HUES6 (cell line): ENCODE results near the gene DNAJC25.
"Not testable (repeated sequence)": the region's sequence is repeated elsewhere in the genome, so short reads cannot be mapped to it uniquely, and the experiment has no call there.

Source experiments
- H3K27ac ChIP-seq: 2 replicates; pipeline ENCODE4 v1.7.0; 2013; ENCODE audit warnings: low read depth, mild to moderate bottlenecking, low read length, inconsistent platforms
- H3K27me3 ChIP-seq: 2 replicates; pipeline ENCODE4 v1.6.1; 2013; ENCODE audit warnings: low read length; ENCODE audit not compliant: control insufficient read depth, insufficient read depth
- H3K36me3 ChIP-seq: 2 replicates; pipeline ENCODE4 v1.6.1; 2013; ENCODE audit warnings: low read length; ENCODE audit not compliant: control insufficient read depth, insufficient read depth
- H3K4me1 ChIP-seq: 2 replicates; pipeline ENCODE4 v1.6.1; 2013; ENCODE audit warnings: low read length; ENCODE audit not compliant: control insufficient read depth, insufficient read depth
- H3K4me3 ChIP-seq: 2 replicates; pipeline ENCODE4 v1.5.1; 2013; ENCODE audit warnings: low read depth, low read length
- H3K9ac ChIP-seq: one replicate; pipeline ENCODE4 v1.6.1; 2013; ENCODE audit warnings: mild to moderate bottlenecking, low read length
- H3K9me3 ChIP-seq: 2 replicates; pipeline ENCODE4 v1.6.1; 2013; ENCODE audit warnings: low read depth, low read length; ENCODE audit not compliant: control insufficient read depth, insufficient read depth

DNAJC25 gene

DNA sequence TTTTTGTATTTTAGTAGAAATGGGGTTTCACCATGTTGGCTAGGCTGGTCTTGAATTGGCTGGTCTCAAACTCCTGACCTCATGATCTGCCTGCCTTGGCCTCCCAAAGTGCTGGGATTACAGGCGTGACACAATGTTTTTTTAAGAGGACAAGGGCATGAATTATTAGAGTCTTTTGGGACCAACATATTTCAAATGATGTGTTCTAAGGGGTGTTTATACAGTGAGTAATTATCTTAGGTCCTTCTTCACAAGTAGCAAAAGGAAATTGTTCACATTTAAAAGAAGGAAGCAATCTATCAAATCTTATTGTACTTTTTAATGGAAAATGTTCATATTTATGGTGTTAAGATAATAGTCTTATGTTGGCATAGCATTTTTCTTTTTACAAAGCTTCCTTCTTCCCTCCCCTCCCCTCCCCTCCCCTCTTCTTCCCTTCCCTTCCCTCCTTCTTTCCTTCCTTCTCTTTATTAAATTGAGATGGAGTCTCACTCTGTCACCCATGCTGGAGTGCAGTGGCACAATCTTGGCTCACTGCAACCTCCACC lies 37.0 kb downstream of the DNAJC25 start:
- Histone ChIP-seq H3K4me1 (peaks cover 5% of the 10 kb centered on the region), H3K9ac (no peak overlapping the region), H3K27me3 (no peaks in the 10 kb centered on the region), H3K9me3 (no peaks in the 10 kb centered on the region), H3K36me3 (peaks cover 11% of the 10 kb centered on the region), H3K4me3 (no peak overlapping the region), H3K27ac (no peak overlapping the region)

DNA sequence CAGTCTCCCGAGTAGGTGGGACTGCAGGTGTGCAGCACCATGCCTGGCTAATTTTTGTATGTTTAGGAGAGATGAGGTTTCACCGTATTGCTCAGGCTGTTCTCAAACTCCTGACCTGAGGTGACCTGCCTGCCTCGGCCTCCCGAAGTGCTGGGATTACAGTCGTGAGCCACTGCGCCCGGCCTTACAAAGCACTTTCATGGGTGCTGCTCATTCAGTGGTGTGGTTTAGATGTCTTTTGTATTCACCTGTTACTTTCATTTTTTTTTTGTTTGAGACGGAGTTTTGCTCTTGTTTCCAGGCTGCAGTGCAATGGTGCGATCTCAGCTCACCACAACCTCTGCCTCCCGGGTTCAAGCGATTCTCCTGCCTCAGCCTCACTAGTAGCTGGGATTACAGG lies 37.5 kb downstream of the DNAJC25 start:
- not testable (repeated sequence) for H3K9ac ChIP-seq, H3K4me3 ChIP-seq
- H3K36me3 ChIP-seq = peaks cover 11% of the 10 kb centered on the region

DNA sequence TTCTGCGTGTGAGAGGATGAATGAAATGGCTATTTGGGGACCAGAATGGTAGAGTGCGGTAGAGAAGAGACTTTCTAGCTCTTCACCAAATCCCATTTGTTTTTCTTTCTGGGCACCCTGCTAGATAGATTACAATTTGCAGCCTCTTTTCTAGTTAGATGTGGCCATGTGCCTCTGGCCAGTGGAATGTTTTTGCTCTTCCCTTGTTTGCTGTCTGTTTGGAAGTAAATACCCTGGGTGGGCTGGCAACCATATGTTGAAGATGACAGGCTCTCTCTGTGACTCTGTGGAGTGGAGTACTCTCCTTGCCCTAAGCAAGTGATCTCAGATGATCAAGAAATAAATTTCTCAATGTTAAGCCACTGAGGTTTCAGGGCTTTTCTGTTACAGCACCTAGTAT lies 43.2 kb downstream of the DNAJC25 start:
- no peak overlapping the region for H3K27ac ChIP-seq
- no peaks in the 10 kb centered on the region for H3K36me3 ChIP-seq
- no peak overlapping the region for H3K9ac ChIP-seq
- H3K4me1 ChIP-seq = no peaks in the 10 kb centered on the region
- no peaks in the 10 kb centered on the region for H3K27me3 ChIP-seq
- no peak overlapping the region for H3K4me3 ChIP-seq
- no peaks in the 10 kb centered on the region for H3K9me3 ChIP-seq

More for the DNA sequence above, 37.5 kb downstream of the DNAJC25 start:
- H3K9me3 ChIP-seq, H3K4me1 ChIP-seq, H3K27ac ChIP-seq, H3K27me3 ChIP-seq: not testable (repeated sequence)

DNA sequence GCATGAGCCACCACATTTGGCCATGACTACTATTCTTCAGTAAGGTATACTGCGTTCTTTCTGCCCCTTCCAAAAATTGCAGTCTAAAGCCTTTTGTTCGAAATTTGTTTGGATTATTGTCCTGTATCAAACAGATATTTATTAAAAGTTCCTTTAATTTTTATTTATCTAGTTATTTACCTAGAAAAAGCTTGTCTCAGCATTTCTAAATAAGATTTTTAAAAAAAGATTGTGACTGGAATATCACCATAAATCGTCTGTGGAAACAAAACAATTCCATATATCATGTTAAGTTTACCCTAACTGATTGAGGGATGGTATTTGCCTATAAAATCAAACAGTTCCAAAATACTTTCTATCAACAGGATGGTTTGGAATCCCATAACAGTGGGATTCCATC lies 45.0 kb downstream of the DNAJC25 start:
- no peaks in the 10 kb centered on the region for H3K4me1 ChIP-seq
- no peak overlapping the region for H3K4me3 ChIP-seq
- no peak overlapping the region for H3K27ac ChIP-seq
- no peak overlapping the region for H3K9ac ChIP-seq
- no peaks in the 10 kb centered on the region for H3K36me3 ChIP-seq
- no peaks in the 10 kb centered on the region for H3K27me3 ChIP-seq
- H3K9me3 ChIP-seq = no peaks in the 10 kb centered on the region; the same call in 1 of the 2 replicates

DNA sequence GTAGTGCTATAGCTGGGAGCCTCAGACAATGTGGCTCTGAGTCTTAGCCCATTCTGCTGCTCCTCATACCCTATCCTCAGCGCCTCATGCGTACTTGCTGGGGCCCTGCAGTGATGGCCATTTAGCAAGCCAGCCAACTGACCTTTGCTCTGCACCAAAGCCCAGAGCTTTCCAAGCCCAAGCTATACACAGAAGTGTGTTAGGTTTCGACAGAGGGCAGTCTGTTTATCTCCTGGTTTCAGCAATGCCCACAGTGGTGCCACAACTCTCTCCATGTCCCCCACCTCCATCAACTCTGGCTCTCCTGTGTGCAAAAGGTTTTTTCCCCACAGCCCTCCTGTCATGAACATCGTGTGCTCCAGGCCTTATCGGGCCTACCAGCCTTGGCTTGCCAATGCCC lies 47.2 kb downstream of the DNAJC25 start:
- no peaks in the 10 kb centered on the region for H3K27me3 ChIP-seq
- no peak overlapping the region for H3K9ac ChIP-seq
- no peaks in the 10 kb centered on the region for H3K36me3 ChIP-seq
- no peak overlapping the region for H3K4me3 ChIP-seq
- no peak overlapping the region for H3K27ac ChIP-seq
- no peaks in the 10 kb centered on the region; the same call in 1 of the 2 replicates for H3K9me3 ChIP-seq
- H3K4me1 ChIP-seq = no peaks in the 10 kb centered on the region

DNA sequence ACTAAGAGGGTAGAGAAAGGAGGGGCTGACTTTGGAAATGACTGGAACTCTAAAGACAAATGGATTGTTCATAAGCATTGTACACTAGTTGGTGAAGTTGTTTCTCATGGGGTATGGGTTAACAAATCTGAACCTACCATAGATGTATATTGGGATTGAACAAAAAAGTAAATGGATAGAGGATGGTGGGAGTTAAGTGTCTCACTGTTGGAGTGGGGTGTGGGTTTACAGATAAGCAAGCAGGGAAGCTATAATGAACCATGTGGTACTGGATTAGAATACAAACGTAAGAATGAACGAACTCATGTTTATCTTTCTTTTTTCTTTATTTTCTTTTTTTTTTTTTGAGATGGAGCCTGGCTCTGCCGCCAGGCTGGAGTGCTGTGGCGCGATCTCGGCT lies 48.1 kb downstream of the DNAJC25 start:
- no peaks in the 10 kb centered on the region; the same call in 1 of the 2 replicates for H3K9me3 ChIP-seq
- no peak overlapping the region for H3K4me3 ChIP-seq
- H3K4me1 ChIP-seq = no peaks in the 10 kb centered on the region
- H3K27ac ChIP-seq = no peak overlapping the region
- H3K27me3 ChIP-seq = no peaks in the 10 kb centered on the region
- no peaks in the 10 kb centered on the region for H3K36me3 ChIP-seq
- no peak overlapping the region for H3K9ac ChIP-seq

DNA sequence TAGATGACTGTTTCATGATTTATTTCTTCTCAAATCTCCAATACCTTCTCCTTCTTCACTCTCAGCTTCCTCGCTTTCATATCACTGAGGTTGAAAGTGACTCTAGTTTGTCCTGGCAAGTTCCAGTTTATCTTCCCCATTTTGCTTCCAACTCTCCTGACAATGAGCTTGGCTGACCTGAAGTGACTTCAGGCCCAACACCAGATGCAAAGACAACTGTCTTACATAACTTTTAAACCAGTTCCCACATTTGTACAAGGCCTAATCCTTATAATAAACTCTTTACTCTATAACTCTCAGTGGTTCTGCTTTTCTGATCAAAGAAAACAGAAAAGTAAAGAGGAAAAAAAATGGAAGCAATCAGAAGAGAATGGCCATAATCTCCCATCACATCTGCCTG lies 52.3 kb downstream of the DNAJC25 start:
- H3K27ac ChIP-seq = no peak overlapping the region
- no peak overlapping the region for H3K4me3 ChIP-seq
- no peaks in the 10 kb centered on the region; the same call in 1 of the 2 replicates for H3K9me3 ChIP-seq
- no peak overlapping the region for H3K9ac ChIP-seq
- H3K36me3 ChIP-seq = no peaks in the 10 kb centered on the region
- no peaks in the 10 kb centered on the region for H3K27me3 ChIP-seq
- H3K4me1 ChIP-seq = no peaks in the 10 kb centered on the region

DNA sequence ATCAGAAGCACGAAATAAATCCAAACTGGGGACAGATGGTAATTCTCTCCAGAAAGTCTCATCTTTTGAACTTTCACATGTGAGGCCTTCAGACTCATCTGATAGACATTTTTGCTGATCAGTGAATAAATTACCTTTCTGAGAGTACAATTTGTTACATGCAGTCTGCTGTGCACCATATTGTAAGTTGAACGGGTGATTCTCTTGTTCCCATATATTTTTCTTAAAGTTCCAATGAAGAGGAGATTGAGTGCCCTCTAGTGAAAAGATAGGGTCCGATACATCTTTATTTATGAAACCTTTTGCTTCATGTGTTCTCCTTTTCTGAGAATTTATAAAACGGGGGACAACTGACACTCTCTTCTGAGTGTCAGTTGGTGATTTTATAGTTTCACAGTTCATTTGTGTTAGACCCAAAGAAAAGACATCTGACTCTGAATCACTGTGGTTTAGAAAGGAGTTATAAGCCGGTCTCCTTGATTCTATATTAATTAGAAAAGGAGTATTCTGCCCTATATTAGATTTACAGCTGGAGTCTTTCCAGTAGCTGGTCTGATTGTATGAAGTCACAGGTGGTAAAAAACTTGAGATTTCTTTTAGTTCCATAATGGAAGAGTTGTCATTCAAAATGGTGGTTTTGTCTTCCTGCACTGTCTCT lies 60.7 kb downstream of the DNAJC25 start:
- Histone ChIP-seq H3K9ac (no peak overlapping the region), H3K4me1 (no peaks in the 10 kb centered on the region), H3K9me3 (no peaks in the 10 kb centered on the region)

DNA sequence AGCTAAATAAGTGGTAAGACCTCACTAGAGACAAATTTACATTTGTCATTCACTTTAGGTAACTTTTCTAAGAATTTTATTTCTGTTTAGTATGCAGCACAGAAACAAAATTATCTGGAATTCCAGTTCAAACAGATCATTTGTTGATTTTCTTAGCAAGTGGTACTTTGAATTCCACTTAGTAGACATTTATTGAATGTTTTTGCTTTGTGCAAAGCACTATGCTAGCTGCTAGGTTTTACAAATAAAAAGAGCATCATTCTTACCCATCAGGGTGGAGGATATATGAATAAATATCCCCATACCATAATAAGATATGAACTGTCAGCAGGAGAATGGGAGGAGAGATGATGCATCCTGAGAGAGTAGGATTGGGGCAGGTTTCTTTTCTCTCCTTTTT lies 65.7 kb downstream of the DNAJC25 start:
- no peak overlapping the region for H3K27ac ChIP-seq
- 0 out of 2 replicates have a peak, but pooled peaks cover 3% of the 10 kb centered on the region for H3K9me3 ChIP-seq
- no peaks in the 10 kb centered on the region for H3K27me3 ChIP-seq
- H3K9ac ChIP-seq = no peak overlapping the region
- H3K4me1 ChIP-seq = no peaks in the 10 kb centered on the region
- no peaks in the 10 kb centered on the region for H3K36me3 ChIP-seq
- H3K4me3 ChIP-seq = no peak overlapping the region

More for the DNA sequence above, 60.7 kb downstream of the DNAJC25 start:
- H3K27me3 ChIP-seq = no peaks in the 10 kb centered on the region
- no peak overlapping the region for H3K27ac ChIP-seq
- H3K4me3 ChIP-seq = no peak overlapping the region
- H3K36me3 ChIP-seq = no peaks in the 10 kb centered on the region

DNA sequence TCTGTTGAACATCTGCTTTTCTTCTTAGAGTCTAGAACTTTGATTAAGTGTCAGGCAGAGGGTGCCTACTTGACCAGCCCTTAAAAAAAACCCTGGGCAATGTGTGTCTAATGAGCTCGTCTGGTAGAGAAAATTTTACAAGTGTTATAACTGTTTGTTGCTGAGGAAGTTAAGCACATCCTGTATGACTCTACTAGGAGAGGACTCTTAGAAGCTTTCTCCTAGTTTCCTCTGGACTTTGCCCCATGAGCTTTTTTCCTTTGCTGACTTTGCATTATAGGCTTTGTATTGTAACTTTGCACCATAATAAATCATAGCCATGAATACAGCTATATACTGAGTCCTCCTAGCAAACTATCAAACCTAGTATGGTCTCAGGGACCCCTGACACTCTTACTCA lies 69.6 kb downstream of the DNAJC25 start:
- H3K9ac ChIP-seq = no peak overlapping the region
- H3K27me3 ChIP-seq = no peaks in the 10 kb centered on the region
- H3K9me3 ChIP-seq = 0 out of 2 replicates have a peak, but pooled peaks cover 3% of the 10 kb centered on the region
- no peaks in the 10 kb centered on the region for H3K36me3 ChIP-seq
- no peaks in the 10 kb centered on the region for H3K4me1 ChIP-seq
- H3K4me3 ChIP-seq = no peak overlapping the region
- no peak overlapping the region for H3K27ac ChIP-seq
